DOHH2 (cell line): ENCODE results near the gene PARM1.

ENCODE experiments used
- H3F3A ChIP-seq: fragments of 200-600 bp; sonication (generic), shearing (Covaris generic); 2 replicates; pipeline ENCODE4 v1.6.0; 2016; ENCODE audit warnings: antibody characterized with exemption, mild to moderate bottlenecking; ENCODE audit not compliant: control insufficient read depth, insufficient read depth
- H3K27ac ChIP-seq: fragments of 200-600 bp; sonication (generic); 2 replicates; pipeline ENCODE4 v1.5.1; 2014; ENCODE audit warnings: low read depth, mild to moderate bottlenecking, low read length, moderate library complexity
- H3K27me3 ChIP-seq: fragments of 200-600 bp; sonication (generic); 2 replicates; pipeline ENCODE4 v1.6.1; 2014; ENCODE audit warnings: mild to moderate bottlenecking, low read length, mixed read lengths; ENCODE audit not compliant: control insufficient read depth
- H3K36me3 ChIP-seq: fragments of 200-600 bp; sonication (generic); 2 replicates; pipeline ENCODE4 v1.6.1; 2014; ENCODE audit warnings: mild to moderate bottlenecking, low read length, moderate library complexity, mixed read lengths; ENCODE audit not compliant: control insufficient read depth
- H3K4me1 ChIP-seq: fragments of 200-600 bp; sonication (generic); 2 replicates; pipeline ENCODE4 v1.6.1; 2014; ENCODE audit warnings: mild to moderate bottlenecking, low read length, mixed read lengths; ENCODE audit not compliant: control insufficient read depth
- H3K4me2 ChIP-seq: fragments of 200-600 bp; sonication (generic); 2 replicates; pipeline ENCODE4 v1.6.0; 2014; ENCODE audit warnings: mild to moderate bottlenecking, low read length, moderate library complexity
- H3K4me3 ChIP-seq: fragments of 200-600 bp; sonication (generic); 2 replicates; pipeline ENCODE4 v1.5.1; 2014; ENCODE audit warnings: mild to moderate bottlenecking, low read length, mixed read lengths
- H3K79me2 ChIP-seq: fragments of 200-600 bp; sonication (generic); 2 replicates; pipeline ENCODE4 v1.6.1; 2014; ENCODE audit warnings: mild to moderate bottlenecking, low read length, mixed read lengths; ENCODE audit not compliant: control insufficient read depth
- H3K9me2 ChIP-seq: fragments of 200-600 bp; sonication (generic); replicated peaks from 2 replicates; pipeline ENCODE4 v1.6.1; 2014; ENCODE audit warnings: mild to moderate bottlenecking, low read length, mixed read lengths; ENCODE audit not compliant: control insufficient read depth
- H3K9me3 ChIP-seq: fragments of 200-600 bp; sonication (generic); 2 replicates; pipeline ENCODE4 v1.6.1; 2014; ENCODE audit warnings: antibody characterized with exemption, low read length, mixed read lengths; ENCODE audit not compliant: control insufficient read depth, insufficient read depth
- H4K20me1 ChIP-seq: fragments of 200-600 bp; sonication (generic); 2 replicates; pipeline ENCODE4 v1.6.0; 2014; ENCODE audit warnings: low read depth, mild to moderate bottlenecking, antibody characterized with exemption, low read length, moderate library complexity; ENCODE audit not compliant: control insufficient read depth, insufficient read depth
- CTCF ChIP-seq: fragments of 200-600 bp; sonication (generic); IDR thresholded peaks from one replicate; pipeline ENCODE4 v1.5.1; 2014; ENCODE audit warnings: antibody characterized with exemption, mild to moderate bottlenecking, low read depth, low read length; ENCODE audit not compliant: poor library complexity, severe bottlenecking
- EZH2phosphoT487 ChIP-seq: fragments of 200-600 bp; sonication (generic); IDR thresholded peaks from 2 replicates; pipeline ENCODE4 v1.6.1; 2017; ENCODE audit warnings: borderline replicate concordance, mild to moderate bottlenecking, antibody characterized with exemption, low read length, moderate library complexity, mixed read lengths

The PARM1 gene

GRCh38 chr4:74975848-74976824, 43.2 kb downstream of the PARM1 start:
- Histone ChIP-seq H3K27me3 (no peaks in the 10 kb centered on the region), H3K9me2 (no peaks in the 10 kb centered on the region), H3K9me3 (no peaks in the 10 kb centered on the region), H3K4me2 (no peak overlapping the region), H3K27ac (no peak overlapping the region), H4K20me1 (no peaks in the 10 kb centered on the region), H3K4me3 (no peak overlapping the region), H3K4me1 (no peaks in the 10 kb centered on the region), H3K79me2 (no peaks in the 10 kb centered on the region), H3K36me3 (no peaks in the 10 kb centered on the region), H3F3A (no peaks in the 10 kb centered on the region)
- TF ChIP-seq CTCF = no peak
- TF ChIP-seq EZH2phosphoT487 = no peak

- no peaks in the 10 kb centered on the region for H3F3A ChIP-seq
- H3K27me3 ChIP-seq = no peaks in the 10 kb centered on the region
- no peaks in the 10 kb centered on the region for H3K36me3 ChIP-seq
- H3K4me1 ChIP-seq = no peaks in the 10 kb centered on the region
- H3K79me2 ChIP-seq = no peaks in the 10 kb centered on the region
- no peak overlapping the region for H3K4me3 ChIP-seq
- H3K27ac ChIP-seq = no peak overlapping the region
- no peaks in the 10 kb centered on the region for H3K9me2 ChIP-seq
- no peak for TF ChIP-seq EZH2phosphoT487
- no peak for TF ChIP-seq CTCF
- H3K4me2 ChIP-seq = no peak overlapping the region
- no peaks in the 10 kb centered on the region for H4K20me1 ChIP-seq
- no peaks in the 10 kb centered on the region for H3K9me3 ChIP-seq
Measured at GRCh38 chr4:74982546-74983252, 49.8 kb downstream of the PARM1 start.

GRCh38 chr4:74983253-74983635, 50.3 kb downstream of the PARM1 start:
- Histone ChIP-seq H3K4me2 (no peak overlapping the region), H3K4me3 (no peak overlapping the region), H3F3A (no peaks in the 10 kb centered on the region), H3K4me1 (no peaks in the 10 kb centered on the region), H3K79me2 (no peaks in the 10 kb centered on the region), H3K9me2 (no peaks in the 10 kb centered on the region), H4K20me1 (no peaks in the 10 kb centered on the region), H3K9me3 (no peaks in the 10 kb centered on the region), H3K27me3 (no peaks in the 10 kb centered on the region), H3K36me3 (no peaks in the 10 kb centered on the region), H3K27ac (no peak overlapping the region)
- no peak for TF ChIP-seq EZH2phosphoT487
- TF ChIP-seq CTCF = no peak
